Tibial artery (tissue), 4 donors: ENCODE data around the gene GNG7.
"Not testable (repeated sequence)": the region's sequence is repeated elsewhere in the genome, so short reads cannot be mapped to it uniquely, and the experiment has no call there.

Experiments used
- DNase-seq, 2 donors: peaks; one replicate each; pipeline ENCODE4 v3.0.0-alpha.2; 2019
- H3K27ac ChIP-seq, 2 donors: fragments of 200-600 bp; sonication (generic) in 1 of 2; 1 replicate in 1 of 2; 2 replicates in 1 of 2; pipeline ENCODE4 v1.5.1; 2018 to 2019; ENCODE audit warnings: mild to moderate bottlenecking in 1 of 2
- H3K27me3 ChIP-seq, 2 donors: fragments of 200-600 bp; sonication (generic) in 1 of 2; one replicate each; pipeline versions ENCODE4 v1.5.1 to v1.6.0; 2016 to 2019
- H3K36me3 ChIP-seq, 3 donors: fragments of 200-600 bp; sonication (generic) in 2 of 3; one replicate each; pipeline ENCODE4 v1.5.1; 2016 to 2019; ENCODE audit warnings: mild to moderate bottlenecking in 2 of 3
- H3K4me1 ChIP-seq, 4 donors: fragments of 200-600 bp; sonication (generic) in 2 of 4; 1 replicate in 3 of 4; 2 replicates in 1 of 4; pipeline ENCODE4 v1.5.1; 2016 to 2019
- H3K4me3 ChIP-seq, 2 donors: fragments of 200-600 bp; sonication (generic) in 1 of 2; 1 replicate in 1 of 2; 2 replicates in 1 of 2; pipeline ENCODE4 v1.5.1; 2018 to 2019; ENCODE audit warnings: mild to moderate bottlenecking in 2 of 2
- H3K9me3 ChIP-seq, 3 donors: fragments of 200-600 bp; sonication (generic) in 1 of 3; one replicate each; pipeline ENCODE4 v1.5.1; 2016 to 2019
- CTCF ChIP-seq, 2 experiments: fragments of 200-600 bp in 1 of 2; fragments of 450-650 bp in 1 of 2; IDR thresholded peaks; one replicate each; pipeline ENCODE4 v1.5.1; 2017 to 2019; ENCODE audit warnings: antibody characterized with exemption in 2 of 2, mild to moderate bottlenecking in 1 of 2, moderate library complexity in 1 of 2
- intact Hi-C: fragments of 100-400 bp; cut with DNase I; formaldehyde crosslinking; loops from one replicate; pipeline ENCODE4 v1.15.0; 2023; ENCODE audit warnings: low total_unique reads

Gene GNG7

GRCh38 chr19:2469102-2469914, 233.2 kb downstream of the GNG7 start:
- TF ChIP-seq CTCF (IDR thresholded peaks at IDR 0.05), result no peak
- DNase-seq, result no peak
- H3K4me3 ChIP-seq, result no peak overlapping the region

GRCh38 chr19:2468596-2468995, 233.9 kb downstream of the GNG7 start:
- Histone ChIP-seq H3K9me3 (no peaks in the 10 kb centered on the region), H3K4me3 (no peak overlapping the region), H3K4me1 (no peaks in the 10 kb centered on the region), H3K36me3 (no peaks in the 10 kb centered on the region), H3K27me3 (no peaks in the 10 kb centered on the region), H3K27ac (no peak overlapping the region)
- TF ChIP-seq CTCF (IDR thresholded peaks at IDR 0.05), result no peak
- intact Hi-C loops, result no loop called here
- no peak for DNase-seq

More at GRCh38 chr19:2469102-2469914, 233.2 kb downstream of the GNG7 start:
- no peaks in the 10 kb centered on the region for H3K36me3 ChIP-seq
- H3K27me3 ChIP-seq, result no peaks in the 10 kb centered on the region
- intact Hi-C loops, result no loop called here
- H3K4me1 ChIP-seq, result peaks cover 0 to 4% (median 0%) of the 10 kb centered on the region in 4 donors
- no peaks in the 10 kb centered on the region for H3K9me3 ChIP-seq
- H3K27ac ChIP-seq, result no peak overlapping the region

- intact Hi-C loops, result no loop called here
- H3K4me3 ChIP-seq, result no peak overlapping the region
- H3K9me3 ChIP-seq, result no peaks in the 10 kb centered on the region
- peaks cover 0 to 18% (median 14%) of the 10 kb centered on the region in 4 donors for H3K4me1 ChIP-seq
- no peak for DNase-seq
- no peak overlapping the region for H3K27ac ChIP-seq
- H3K36me3 ChIP-seq, result no peaks in the 10 kb centered on the region
- no peaks in the 10 kb centered on the region for H3K27me3 ChIP-seq
- TF ChIP-seq CTCF (IDR thresholded peaks at IDR 0.05), result no peak
Measured at GRCh38 chr19:2464389-2464788, 238.1 kb downstream of the GNG7 start.

GRCh38 chr19:2463694-2464093, 238.8 kb downstream of the GNG7 start:
- H3K27me3 ChIP-seq, H3K36me3 ChIP-seq: not testable (repeated sequence)
- H3K27ac ChIP-seq, result peak overlapping the region in 1 of 2 donors; percentile 57

GRCh38 chr19:2462635-2463421, 239.7 kb downstream of the GNG7 start:
- intact Hi-C loops, result no loop called here
- DNase-seq, result peak; percentile 82 to 93
- peak overlapping the region; percentile 49 to 78 for H3K4me3 ChIP-seq
- no peaks in the 10 kb centered on the region for H3K27me3 ChIP-seq
- H3K4me1 ChIP-seq, result peaks cover 0 to 18% (median 14%) of the 10 kb centered on the region in 4 donors
- no peak for TF ChIP-seq CTCF (IDR thresholded peaks at IDR 0.05)
- H3K9me3 ChIP-seq, result no peaks in the 10 kb centered on the region
- H3K36me3 ChIP-seq, result no peaks in the 10 kb centered on the region
- H3K27ac ChIP-seq, result peak overlapping the region; percentile 48 to 57

More at GRCh38 chr19:2463694-2464093, 238.8 kb downstream of the GNG7 start:
- intact Hi-C loops, H3K9me3 ChIP-seq, H3K4me3 ChIP-seq, DNase-seq: not testable (repeated sequence)
- H3K4me1 ChIP-seq, result peaks cover 0 to 18% (median 14%) of the 10 kb centered on the region in 4 donors
